Suppressor macrophage treated with lipopolysaccharide for 4 hours (primary cell): ENCODE results near the gene BMERB1.
"Not testable (repeated sequence)": the region's sequence is repeated elsewhere in the genome, so short reads cannot be mapped to it uniquely, and the experiment has no call there.

ENCODE experiments used
- DNase-seq: peaks from one replicate; pipeline ENCODE4 v3.0.0-alpha.2; 2020

The BMERB1 gene

DNA sequence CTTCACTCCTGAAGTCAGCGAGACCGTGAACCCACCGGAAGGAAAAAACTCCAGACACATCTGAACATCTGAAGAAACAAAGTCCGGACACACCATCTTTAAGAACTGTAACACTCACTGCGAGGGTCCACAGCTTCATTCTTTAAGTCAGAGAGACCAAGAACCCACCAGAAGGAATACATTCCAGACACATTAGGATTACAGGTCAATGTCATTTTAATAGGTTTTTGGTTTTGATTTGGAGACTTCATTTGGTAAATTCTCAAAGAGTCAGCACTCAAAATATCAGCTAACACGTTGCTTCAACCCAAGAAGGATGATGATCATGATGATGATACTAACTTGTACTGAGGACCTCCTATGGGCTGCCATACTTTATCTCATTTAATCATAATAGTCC lies 7.6 kb upstream of the BMERB1 start:
- DNase-seq: no peak

DNA sequence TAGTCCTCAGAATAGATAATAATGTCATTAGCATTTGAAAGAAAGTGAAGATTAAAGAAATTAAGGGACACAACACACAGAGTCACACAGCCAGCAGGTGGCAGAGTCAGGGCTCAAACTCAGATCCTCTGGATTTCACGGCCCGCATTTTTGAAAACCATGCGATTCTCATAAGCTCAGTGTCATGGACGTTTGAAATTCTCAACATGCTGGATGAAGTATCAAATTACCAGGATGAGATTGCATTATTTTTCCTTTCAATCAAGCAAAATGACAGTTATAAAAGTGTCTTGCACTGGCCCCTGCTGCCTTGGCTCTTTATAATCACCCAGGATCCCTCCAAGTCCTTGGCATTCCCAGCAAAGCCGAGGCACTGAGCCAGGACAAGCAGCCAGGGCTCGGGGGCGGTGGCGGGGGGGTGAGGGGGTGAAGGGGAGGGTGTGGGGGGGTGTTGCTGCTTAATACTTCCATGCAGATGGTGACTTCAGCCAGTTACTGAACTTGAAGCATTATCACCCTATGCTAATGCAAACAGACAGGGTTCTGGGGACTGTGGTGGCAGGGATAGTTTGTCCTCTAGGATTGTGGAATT lies 6.6 kb upstream of the BMERB1 start:
- DNase-seq: peak; percentile 59

DNA sequence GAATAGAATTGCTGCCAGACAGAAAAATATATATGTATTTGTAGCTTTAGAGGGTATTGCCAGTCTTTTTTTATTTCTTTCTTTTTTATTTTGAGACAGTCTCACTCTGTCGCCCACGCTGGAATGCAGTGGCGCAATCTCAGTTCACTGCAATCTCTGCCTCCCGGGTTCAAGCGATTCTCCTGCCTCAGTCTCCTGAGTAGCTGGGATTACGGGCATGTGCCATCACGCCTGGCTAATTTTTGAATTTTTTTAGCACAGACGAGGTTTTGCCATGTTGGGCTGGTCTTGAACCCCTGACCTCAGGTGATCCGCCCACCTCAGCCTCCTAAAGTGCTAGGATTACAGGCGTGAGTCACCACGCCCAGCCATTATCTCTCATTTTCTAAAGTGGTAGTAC lies 3.5 kb upstream of the BMERB1 start:
- not testable (repeated sequence) for DNase-seq

DNA sequence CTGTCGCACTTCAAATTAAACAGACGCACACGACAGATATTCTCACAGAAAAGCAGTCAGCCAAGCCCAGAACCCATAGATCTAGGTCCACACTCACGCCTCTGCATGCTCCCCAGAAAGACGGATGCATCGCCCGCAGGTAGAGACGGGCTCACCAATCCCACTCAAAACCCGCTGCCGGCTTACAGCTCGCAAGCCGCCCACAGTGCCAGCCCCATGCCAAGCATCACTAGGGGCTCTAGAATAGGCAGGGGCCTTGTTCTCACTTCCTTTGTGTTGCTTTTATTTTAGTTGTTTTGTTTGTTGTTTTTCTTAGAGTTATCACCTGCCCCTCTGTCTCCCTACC lies 336 bp upstream of the BMERB1 start:
- DNase-seq: no peak

DNA sequence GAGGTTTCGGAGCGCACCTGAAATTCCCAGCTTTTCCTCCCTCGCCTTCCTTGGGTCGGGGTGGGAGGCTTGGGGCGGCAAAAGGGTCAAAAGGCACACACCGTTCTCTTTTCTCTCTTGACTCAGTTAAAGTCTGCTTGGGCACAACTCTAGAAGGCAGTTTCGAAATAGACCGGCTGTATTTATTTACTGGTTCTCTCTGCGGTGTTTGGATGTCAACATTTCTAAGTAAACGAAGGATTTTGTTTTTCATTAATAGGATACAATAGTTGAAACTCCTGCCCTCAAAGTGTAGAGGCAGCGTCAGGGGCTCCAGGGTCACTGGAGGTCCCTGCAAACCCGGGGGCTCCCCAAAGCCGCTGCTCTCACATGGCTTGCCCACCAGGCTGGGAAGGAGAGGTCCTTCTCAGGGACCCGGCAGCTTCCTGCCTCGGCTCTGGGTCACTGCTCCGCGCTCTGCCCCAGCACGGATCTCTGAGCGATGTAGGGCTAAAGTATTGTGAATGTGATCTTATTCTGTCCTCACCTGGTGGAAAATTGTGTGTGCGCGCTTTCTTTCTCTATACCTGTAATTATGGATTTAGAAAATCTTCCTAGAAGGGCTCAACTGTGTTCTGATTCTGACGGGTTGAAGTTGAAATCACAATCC lies 952 bp downstream of the BMERB1 start:
- peak; percentile 20 for DNase-seq

DNA sequence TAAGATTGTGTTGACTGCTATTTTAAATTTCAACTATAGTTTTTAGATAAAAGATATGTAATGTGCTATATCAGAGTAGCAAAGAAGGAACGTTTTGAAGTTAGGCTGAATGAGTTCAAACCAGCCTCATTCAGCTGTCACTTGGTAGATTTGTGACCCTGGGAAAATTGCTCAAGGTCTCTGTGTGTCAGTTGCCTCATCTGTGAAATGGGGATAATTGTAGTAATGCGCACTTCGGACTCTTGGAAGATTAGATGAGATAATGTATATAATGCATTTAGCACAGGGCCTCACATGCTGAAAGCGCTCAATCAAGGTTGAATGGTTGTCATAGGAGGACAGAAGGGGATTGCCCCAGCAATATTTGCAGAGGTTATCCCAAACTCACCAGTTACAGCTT lies 4.7 kb downstream of the BMERB1 start:
- no peak for DNase-seq

DNA sequence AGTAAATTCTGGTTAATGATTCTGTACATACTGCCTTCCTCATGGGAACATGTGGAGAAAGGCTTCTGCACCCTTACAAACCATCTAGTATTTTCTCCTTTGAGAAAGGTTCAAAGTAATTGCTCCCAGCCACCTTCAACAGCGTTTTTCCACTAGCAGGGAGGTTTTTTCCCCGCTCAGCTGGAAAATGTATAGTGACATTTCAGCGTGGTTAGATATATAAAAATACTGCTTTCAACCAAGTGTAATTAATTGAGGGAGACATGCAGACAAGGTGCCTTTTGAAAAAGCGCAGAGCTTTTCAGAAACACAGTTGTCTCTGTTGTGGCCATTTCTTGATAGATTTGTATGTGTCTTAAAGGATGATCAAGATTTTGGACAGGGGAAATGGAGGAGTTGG lies 5.1 kb downstream of the BMERB1 start:
- no peak for DNase-seq

DNA sequence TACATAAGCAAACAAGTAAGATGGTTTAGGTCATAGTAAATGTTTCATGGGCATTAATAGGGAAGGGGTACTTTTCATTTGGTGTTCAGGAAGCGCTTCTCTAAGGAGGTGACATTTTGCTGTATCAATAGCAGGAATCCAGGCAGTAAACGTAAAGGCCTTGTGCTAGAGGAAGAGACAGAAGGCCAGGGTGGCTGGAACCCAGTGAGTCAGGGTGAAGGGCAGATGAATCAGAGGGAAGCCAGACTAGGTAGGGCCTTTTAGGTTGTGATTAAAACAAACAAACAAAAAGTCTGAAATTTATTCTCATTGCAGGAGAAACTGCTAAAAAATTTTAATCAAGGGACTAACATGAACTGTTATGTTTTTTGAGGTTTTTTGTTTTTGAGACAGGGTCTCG lies 6.5 kb downstream of the BMERB1 start:
- no peak for DNase-seq

DNA sequence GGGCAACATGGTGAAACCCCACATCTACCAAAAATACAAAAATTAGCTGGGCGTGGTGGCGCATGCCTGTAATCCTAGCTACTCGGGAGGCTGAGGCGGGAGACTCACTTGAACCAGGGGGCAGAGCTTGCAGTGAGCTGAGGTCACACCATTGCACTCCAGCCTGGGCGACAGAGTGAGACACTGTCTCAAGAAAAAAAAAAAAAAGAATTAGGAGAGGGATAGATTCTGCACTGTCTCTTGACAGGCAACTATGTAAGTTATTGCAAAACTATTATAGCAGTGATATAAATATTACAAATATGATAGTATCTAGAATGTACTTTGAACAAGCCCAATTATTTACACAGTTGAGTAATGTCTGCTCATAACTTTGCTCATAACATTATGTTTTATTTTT lies 7.8 kb downstream of the BMERB1 start:
- DNase-seq: not testable (repeated sequence)

DNA sequence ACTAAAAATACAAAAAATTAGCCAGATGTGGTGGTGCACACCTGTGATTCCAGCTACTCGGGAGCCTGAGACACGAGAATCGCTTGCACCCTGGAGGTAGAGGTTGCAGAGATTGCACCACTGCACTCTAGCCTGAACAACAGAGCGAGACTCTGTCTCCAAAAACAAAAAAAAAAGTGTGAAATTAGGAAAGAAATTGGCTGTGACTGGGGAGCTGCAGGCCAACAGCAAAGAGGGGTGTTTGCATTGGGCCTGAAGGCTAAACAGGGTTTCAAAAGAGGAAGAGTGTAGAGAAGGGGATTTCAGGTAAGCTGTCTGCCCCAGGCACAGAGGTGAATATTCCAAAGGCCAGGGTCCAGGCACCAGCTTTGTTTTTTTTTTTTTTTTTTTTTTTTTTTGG lies 9.4 kb downstream of the BMERB1 start:
- no peak for DNase-seq

DNA sequence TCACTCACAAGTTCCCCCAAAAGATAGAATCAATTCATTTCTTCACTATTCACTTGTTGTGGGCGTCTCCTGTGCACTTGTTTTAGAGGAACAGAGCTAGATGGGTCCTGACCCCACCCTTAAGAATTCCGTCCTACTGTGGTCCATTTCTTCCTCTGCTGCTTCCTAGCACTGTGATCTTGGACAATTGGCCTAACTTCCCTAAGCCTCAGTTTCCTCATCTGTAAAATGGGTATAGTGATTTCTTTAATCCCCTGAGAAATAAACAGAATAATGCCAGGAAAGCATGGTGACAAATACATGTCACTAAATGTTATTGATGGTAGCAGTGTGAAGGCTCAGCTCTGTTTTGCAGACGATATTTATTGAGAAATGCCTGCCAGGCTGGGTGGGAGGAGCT lies 9.9 kb downstream of the BMERB1 start:
- DNase-seq: no peak

DNA sequence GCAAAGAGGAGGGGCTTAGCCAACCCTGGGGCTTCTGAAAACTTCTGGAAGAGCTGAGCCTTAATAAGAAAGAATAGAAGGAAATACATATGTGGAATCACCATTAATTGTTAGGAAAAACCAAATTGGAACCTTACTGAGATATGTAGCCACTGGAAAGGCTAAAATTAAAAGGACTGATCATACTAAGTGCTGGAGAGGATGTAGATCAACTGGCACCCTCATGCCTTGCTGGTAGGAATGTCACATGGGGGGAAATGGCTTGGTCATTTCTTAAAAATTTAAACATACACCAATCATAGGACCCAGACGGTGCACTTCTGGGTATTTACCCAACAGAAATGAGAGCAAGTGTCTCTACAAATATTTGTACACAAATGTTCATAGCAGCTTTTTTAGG lies 11.1 kb downstream of the BMERB1 start:
- no peak for DNase-seq

DNA sequence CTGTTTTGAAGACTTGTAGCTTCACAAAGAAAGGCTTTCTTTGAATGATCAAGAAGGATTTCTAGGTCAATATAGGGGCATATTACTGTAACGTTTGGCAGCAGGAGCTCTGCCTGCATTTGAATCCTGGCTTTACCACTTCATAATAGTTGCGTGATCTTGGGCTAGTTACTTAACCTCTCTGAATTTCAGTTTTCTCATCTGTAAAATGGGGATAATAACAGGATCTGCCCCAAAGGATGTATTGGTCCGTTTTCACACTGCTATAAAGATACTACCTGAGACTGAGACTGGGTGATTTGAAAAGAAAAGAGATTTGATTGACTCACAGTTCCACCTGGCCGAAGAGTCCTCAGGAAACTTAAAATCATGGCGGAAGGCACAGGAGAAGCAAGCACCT lies 12.5 kb downstream of the BMERB1 start:
- no peak for DNase-seq

DNA sequence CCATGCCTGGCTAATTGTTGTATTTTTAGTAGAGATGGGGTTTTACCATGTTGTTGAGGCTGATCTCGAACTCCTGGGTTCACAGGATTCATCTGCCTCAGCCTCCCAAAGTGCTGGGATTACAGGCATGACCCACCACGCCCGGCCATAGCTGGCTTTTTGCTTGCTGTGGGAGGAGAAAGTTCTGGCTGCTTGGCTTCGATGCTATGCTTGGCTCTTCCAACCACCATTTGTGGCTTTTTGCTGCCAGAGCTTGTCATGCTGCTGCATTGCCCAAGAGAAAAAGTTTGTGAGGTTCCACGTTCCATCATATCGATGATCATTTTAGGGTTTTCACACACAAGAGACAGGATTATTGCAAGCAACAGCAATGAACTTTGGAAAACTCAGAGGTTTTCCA lies 16.2 kb downstream of the BMERB1 start:
- no peak for DNase-seq

DNA sequence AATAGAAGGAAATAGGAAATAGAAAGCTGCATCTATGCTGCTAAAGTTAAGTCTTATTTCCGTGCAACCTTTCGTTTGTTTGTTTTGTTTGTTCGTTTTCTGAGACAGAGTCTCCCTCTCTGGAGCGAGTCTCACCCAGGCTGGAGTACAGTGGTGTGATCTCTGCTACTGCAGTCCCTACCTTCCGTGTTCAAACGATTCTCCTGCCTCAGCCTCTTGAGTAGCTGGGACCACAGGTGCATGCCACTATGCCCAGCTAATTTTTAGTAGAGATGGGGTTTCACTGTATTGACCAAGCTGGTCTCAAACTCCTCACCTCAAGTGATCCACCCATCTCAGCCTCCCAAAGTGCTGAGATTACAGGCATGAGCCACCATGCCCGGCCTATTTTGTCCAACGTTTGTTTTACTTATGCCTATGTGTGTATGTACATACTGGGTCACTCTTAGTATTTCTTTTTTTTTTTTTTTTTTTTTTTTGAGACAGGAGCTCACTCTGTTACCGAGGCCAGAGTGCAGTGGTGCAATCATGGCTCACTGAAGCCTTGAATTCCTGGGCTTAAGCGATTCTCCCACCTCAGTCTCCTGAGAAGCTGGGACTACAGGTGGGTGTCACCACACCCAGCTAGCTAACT lies 16.8 kb downstream of the BMERB1 start:
- no peak for DNase-seq

DNA sequence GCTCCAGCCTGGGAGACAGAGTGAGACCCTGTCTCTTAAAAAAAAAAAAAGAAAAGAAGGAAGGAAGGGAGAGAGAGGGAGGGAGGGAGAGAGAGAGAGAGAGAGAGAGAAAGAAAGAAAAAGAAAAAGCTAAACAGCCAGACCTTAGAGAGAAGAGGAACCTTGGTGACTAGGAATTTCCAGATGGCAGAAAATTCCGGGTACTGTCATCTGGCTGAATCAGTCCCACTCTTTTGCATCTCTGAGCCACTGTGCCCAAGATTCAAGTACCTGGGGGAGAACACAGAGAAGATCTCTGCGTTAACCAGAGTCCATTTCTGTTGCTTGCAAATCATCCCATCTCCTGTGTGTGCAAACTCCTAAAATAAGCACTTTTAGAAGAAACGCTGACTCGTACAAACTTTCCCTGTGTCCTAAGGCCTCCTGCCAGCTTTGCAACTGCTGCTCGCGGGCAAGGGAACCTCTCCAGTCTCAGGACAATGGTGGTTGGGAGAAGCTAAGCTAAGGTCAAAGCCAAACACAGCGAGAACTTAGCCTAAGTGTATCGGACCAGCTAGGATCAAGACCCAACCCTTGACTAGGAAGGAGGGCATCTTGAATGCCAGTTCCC lies 18.0 kb downstream of the BMERB1 start:
- peak; percentile 12 for DNase-seq

DNA sequence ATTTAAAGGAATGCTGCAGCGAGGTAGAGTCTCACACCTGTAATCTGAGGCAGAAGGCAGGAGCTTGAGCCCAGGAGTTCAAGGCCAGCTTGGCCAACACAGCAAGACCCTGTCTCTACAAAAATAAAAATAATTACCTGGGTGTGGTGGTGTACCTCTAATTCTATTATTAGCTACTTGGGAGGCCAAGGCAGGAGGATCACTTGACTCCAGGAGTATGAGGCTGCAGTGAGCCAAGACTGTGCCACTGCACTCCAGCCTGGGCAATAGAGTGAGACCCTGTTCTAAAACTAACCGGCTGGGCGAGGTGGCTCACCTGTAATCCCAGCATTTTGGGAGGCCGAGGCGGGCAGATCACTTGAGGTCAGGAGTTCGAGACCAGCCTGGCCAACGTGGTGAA lies 18.9 kb downstream of the BMERB1 start:
- DNase-seq: not testable (repeated sequence)

DNA sequence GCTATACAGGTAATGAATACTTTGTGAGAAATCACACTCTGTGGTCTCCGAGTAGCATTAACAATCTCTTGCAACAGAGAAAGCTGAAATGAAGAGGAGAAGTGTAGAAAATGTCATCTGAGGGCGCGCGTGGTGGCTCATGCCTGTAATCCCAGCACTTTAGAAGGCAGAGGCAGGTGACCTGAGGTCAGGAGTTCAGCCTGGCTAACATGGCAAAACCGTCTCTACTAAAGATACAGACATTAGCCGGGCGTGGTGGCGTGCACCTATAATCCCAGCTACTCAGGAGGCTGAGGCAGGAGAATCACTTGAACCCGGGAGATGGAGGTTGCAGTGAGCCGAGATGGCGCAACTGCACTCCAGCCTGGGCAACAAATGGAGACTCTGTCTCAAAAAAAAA lies 20.5 kb downstream of the BMERB1 start:
- DNase-seq: not testable (repeated sequence)

DNA sequence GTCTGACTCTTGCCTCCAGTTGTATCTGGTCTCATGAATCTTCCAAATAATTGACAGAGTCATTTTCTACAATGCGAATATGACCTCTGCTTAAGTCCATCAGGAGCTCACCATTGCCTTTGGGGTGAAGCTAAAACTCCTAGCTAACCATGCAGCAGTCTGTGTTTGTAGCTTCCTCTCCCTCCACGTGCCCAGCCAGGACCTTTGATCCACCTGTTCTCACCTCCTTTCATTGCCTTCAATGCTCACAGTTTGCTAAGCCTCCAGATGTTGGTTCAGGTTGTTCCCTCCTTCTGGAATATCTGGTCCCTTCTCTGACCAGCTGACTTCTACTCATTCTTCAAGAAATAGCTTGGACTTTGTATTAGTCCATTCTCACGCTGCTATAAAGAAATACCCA lies 23.0 kb downstream of the BMERB1 start:
- DNase-seq: no peak

DNA sequence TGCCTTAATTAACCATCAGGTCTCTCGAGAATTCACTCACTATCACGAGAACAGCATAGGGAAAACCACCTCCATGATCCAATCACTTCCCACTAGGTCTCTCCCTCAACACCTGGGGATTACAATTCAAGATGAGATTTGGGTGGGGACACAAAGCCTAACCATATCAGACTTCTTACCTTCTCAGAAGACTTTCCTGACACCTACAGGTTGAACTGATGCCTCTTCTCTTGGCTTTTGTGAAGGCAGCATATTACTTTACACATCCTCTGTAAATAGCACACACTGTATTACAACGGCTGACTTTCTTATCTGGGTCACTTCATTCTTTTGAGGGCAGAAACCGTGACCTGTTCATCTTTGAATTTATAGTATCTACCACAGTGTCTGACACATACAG lies 23.6 kb downstream of the BMERB1 start:
- DNase-seq: no peak

DNA sequence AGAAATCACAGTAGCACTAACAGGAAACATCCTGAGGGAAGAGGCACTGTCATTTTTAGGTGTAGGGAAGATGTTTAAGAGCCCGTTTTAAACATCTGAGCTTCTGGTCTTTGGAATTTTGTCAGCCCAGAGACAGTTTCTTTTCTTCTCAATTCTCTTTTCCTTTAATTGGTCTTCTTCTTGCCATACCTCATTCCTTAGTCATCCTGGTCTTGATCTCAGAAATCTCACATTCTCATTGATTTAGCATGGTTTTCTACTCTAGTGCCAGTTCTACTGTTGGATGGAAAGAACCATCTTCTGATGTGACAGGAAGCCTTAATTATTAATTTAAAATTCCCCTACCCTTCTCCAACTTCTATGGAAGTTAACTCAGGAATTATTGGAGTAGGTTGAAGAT lies 25.4 kb downstream of the BMERB1 start:
- DNase-seq: no peak

DNA sequence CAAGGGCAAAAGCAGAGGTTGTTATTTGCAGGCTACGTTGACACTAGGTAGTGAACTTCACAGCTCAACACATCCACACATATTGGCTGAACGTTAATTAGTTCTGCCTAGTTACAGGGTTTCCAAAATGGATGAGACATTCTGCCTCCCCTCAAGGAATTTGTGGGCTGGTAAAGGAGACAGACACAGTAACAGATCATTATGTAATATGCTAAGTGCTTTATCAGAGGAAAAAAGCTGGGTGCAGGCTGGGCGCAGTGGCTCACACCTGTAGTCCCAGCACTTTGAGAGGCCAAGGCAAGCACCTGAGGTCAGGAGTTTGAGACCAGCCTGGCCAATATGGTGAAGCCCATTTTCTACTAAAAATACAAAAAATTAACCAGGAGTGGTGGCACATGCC lies 26.2 kb downstream of the BMERB1 start:
- DNase-seq: no peak

DNA sequence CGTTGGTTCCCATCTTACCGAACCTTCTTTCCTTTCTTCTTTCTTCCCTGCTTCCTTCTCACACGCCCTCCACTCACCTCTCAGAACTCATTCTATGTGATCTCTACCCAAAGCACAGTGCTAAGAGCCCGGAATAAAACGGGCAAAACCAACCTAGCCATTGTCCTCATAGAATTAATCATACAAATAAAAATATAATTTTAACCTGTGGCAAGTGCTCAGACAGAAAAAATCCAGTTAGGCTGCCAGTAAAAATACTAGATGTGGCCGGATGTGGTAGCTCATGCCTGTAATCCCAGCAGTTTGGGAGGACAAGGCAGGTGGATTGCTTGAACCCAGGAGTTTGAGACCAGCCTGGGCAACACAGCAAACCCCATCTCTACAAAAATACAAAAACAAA lies 27.0 kb downstream of the BMERB1 start:
- no peak for DNase-seq

DNA sequence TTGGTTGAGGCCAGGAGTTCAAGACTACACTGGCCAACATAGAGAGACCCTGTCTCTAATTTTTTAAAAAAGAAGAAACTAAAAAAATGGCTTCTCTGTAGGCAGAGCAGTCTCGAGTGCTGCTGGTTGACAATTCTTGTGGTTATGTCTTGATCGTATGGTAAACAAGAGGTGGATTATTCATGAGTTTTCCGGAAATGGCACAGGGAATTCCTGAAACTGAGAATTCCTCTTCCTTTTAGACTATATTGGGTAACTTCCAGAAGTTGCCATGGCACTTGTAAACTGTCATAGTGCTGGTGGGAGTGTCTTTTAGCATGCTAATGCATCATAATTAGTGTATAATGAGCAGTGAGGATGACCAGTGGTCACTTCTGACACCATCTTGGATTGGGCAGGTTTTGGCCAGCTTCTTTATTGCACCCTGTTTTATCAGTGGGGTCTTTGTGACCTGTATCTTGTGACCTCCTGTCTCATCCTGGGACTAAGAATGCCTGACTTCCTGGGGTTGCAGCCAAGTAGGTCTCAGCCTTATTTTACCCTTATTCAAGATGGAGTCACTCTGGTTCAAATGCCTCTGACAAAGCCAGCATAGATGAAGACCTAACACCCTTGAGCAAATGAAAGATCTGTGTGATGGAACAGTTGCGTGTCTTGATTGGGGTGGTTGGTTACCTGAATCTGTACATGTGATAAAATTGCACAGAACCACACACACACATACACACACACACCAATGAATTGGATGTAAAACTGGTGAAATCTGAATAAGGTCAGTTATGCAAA lies 30.2 kb downstream of the BMERB1 start:
- DNase-seq: no peak
